ENCODE results near the gene POLE2. TPM values are rescaled to one million over a fixed set of nuclear protein-coding genes. Genes with fewer than 3 reads are reported as not detected.

Gene POLE2
- total and polyA plus RNA-seq, 2 of the 13 experiments (the other 11 are each of a cell fraction or from before 2014, with no cell fraction given): 16.6 to 37.0 TPM

DNA sequence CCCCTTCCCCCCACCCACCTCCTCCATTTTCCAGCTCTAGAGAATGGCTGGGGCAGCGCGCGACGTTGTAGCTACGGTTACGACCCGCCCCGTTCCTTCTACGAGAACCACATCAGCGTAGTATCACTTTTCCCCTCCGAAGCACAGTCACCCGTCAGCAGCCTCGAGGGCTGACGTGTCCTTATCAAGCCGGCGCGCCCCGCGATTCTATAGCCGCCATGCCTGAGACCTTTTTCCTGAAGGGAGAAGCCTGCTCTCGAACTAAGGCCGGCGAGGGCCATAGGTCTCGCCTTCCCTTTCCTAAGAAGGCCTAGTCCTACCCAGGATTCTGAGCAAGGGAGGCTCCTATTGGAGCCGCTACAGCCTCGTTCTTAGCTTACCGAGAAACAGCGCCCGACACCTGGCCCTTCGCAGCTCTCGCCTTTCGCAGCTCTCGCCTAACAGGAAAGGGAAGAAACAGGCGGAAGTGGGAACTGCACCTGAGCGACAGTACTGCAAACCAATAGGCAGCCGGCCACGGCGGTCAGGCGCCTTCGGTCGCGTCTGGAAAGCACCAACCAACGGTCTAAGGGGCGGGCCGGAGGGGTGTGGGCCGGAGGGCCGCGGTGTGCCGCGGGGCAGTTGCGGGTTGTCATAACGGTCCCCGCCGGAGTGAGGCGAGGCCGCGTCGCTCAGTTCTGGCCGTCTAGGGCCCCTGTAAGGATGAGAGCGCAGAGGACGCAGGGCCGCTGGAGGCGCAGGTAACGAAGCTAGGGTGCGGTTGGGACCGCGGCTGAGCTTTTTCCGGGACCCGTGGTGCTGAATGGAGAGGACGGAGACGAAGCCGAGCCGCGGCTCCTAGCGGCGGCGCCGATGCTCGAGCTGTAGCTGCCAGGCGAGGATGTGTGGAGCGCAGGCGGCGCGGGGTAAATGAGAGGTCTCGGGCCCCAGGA is 67.6 kb downstream of the POLE2 start, which contains the start of the genes MGAT2 and RPL36AL (continued):
- TF ChIP-seq ZNF136 (CRISPR knock-in tag; IDR thresholded peaks at IDR 0.05; ENCODE audit: low read depth): 0 out of 2 replicates have a peak, but pooled peaks have one; percentile 1
- peak; percentile 37 for TF ChIP-seq STAG1 (CRISPR knock-in tag; IDR thresholded peaks at IDR 0.05)
- 0 out of 2 replicates have a peak, but pooled peaks have one; percentile 28 for TF ChIP-seq ZNF724P (CRISPR knock-in tag; IDR thresholded peaks at IDR 0.05; ENCODE audit: borderline replicate concordance)
- no peak for TF ChIP-seq NFIC (IDR thresholded peaks at IDR 0.05; ENCODE audit: low read length)
- TF ChIP-seq, protein P1, sequence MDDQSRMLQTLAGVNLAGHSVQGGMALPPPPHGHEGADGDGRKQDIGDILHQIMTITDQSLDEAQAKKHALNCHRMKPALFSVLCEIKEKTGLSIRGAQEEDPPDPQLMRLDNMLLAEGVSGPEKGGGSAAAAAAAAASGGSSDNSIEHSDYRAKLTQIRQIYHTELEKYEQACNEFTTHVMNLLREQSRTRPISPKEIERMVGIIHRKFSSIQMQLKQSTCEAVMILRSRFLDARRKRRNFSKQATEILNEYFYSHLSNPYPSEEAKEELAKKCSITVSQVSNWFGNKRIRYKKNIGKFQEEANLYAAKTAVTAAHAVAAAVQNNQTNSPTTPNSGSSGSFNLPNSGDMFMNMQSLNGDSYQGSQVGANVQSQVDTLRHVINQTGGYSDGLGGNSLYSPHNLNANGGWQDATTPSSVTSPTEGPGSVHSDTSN (CRISPR knock-in tag; IDR thresholded peaks at IDR 0.05; ENCODE audit: borderline replicate concordance): peak; percentile 93
- TF ChIP-seq RFX5 (IDR thresholded peaks at IDR 0.05; ENCODE audit: low read depth, low read length): 0 out of 2 replicates have a peak, but pooled peaks have one; percentile 4
- TF ChIP-seq, protein P2, sequence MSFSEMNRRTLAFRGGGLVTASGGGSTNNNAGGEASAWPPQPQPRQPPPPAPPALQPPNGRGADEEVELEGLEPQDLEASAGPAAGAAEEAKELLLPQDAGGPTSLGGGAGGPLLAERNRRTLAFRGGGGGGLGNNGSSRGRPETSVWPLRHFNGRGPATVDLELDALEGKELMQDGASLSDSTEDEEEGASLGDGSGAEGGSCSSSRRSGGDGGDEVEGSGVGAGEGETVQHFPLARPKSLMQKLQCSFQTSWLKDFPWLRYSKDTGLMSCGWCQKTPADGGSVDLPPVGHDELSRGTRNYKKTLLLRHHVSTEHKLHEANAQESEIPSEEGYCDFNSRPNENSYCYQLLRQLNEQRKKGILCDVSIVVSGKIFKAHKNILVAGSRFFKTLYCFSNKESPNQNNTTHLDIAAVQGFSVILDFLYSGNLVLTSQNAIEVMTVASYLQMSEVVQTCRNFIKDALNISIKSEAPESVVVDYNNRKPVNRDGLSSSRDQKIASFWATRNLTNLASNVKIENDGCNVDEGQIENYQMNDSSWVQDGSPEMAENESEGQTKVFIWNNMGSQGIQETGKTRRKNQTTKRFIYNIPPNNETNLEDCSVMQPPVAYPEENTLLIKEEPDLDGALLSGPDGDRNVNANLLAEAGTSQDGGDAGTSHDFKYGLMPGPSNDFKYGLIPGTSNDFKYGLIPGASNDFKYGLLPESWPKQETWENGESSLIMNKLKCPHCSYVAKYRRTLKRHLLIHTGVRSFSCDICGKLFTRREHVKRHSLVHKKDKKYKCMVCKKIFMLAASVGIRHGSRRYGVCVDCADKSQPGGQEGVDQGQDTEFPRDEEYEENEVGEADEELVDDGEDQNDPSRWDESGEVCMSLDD (CRISPR knock-in tag; IDR thresholded peaks at IDR 0.05; ENCODE audit: borderline replicate concordance): 0 out of 2 replicates have a peak, but pooled peaks have one; percentile 4
- TF ChIP-seq, protein P3, sequence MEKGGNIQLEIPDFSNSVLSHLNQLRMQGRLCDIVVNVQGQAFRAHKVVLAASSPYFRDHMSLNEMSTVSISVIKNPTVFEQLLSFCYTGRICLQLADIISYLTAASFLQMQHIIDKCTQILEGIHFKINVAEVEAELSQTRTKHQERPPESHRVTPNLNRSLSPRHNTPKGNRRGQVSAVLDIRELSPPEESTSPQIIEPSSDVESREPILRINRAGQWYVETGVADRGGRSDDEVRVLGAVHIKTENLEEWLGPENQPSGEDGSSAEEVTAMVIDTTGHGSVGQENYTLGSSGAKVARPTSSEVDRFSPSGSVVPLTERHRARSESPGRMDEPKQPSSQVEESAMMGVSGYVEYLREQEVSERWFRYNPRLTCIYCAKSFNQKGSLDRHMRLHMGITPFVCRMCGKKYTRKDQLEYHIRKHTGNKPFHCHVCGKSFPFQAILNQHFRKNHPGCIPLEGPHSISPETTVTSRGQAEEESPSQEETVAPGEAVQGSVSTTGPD (CRISPR knock-in tag; IDR thresholded peaks at IDR 0.05): no peak
- no peak; the same call in 1 of the 2 replicates for TF ChIP-seq ZNF761 (CRISPR knock-in tag; conservative IDR thresholded peaks at IDR 0.05)
- TF ChIP-seq CBFB (CRISPR knock-in tag; IDR thresholded peaks at IDR 0.05): peak; percentile 59; the same call in 1 of the 2 replicates
- TF ChIP-seq, protein P4, sequence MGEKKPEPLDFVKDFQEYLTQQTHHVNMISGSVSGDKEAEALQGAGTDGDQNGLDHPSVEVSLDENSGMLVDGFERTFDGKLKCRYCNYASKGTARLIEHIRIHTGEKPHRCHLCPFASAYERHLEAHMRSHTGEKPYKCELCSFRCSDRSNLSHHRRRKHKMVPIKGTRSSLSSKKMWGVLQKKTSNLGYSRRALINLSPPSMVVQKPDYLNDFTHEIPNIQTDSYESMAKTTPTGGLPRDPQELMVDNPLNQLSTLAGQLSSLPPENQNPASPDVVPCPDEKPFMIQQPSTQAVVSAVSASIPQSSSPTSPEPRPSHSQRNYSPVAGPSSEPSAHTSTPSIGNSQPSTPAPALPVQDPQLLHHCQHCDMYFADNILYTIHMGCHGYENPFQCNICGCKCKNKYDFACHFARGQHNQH (CRISPR knock-in tag; IDR thresholded peaks at IDR 0.05): peak; percentile 80
- TF ChIP-seq, protein P5, sequence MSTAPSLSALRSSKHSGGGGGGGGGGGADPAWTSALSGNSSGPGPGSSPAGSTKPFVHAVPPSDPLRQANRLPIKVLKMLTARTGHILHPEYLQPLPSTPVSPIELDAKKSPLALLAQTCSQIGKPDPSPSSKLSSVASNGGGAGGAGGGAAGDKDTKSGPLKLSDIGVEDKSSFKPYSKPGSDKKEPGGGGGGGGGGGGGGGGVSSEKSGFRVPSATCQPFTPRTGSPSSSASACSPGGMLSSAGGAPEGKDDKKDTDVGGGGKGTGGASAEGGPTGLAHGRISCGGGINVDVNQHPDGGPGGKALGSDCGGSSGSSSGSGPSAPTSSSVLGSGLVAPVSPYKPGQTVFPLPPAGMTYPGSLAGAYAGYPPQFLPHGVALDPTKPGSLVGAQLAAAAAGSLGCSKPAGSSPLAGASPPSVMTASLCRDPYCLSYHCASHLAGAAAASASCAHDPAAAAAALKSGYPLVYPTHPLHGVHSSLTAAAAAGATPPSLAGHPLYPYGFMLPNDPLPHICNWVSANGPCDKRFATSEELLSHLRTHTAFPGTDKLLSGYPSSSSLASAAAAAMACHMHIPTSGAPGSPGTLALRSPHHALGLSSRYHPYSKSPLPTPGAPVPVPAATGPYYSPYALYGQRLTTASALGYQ (CRISPR knock-in tag; IDR thresholded peaks at IDR 0.05): peak; percentile 25; the same call in 1 of the 2 replicates
- TF ChIP-seq RXRB (CRISPR knock-in tag; IDR thresholded peaks at IDR 0.05; ENCODE audit: borderline replicate concordance): no peak
- peak; percentile 82; the same call in 1 of the 2 replicates for TF ChIP-seq YEATS4 (CRISPR knock-in tag; IDR thresholded peaks at IDR 0.05; ENCODE audit: borderline replicate concordance)
- TF ChIP-seq, protein P6, sequence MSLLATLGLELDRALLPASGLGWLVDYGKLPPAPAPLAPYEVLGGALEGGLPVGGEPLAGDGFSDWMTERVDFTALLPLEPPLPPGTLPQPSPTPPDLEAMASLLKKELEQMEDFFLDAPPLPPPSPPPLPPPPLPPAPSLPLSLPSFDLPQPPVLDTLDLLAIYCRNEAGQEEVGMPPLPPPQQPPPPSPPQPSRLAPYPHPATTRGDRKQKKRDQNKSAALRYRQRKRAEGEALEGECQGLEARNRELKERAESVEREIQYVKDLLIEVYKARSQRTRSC (CRISPR knock-in tag; IDR thresholded peaks at IDR 0.05; ENCODE audit: low read depth): 0 out of 2 replicates have a peak, but pooled peaks have one; percentile 46
- TF ChIP-seq ZNF883 (CRISPR knock-in tag; IDR thresholded peaks at IDR 0.05; ENCODE audit: not compliant biosample characterization): peak; percentile 38
